Endothelial cell of umbilical vein (primary cell): ENCODE results near the gene LRIG1. TPM values are rescaled to one million over a fixed set of nuclear protein-coding genes. Genes with fewer than 3 reads are reported as not detected.

ENCODE experiments used
- BruUV-seq: library from RNA; stranded (reverse); fragments of 400-500 nt; replicated peaks from 2 replicates; lab custom pipeline; 2021; lab: Mats Ljungman, UMichigan
- CTCF ChIA-PET: fragments of 300-600, 350-600 bp; sonication (Branson Sonifier 250); formaldehyde crosslinking; loops from one replicate; lab custom pipeline; 2021; ENCODE audit warnings: antibody characterized with exemption, inconsistent platforms; lab: Charles Lee
- POLR2A ChIA-PET: fragments of 300-600, 350-600 bp; sonication (Branson Sonifier 250); formaldehyde crosslinking; loops from one replicate; lab custom pipeline; 2021; ENCODE audit warnings: antibody characterized with exemption, inconsistent platforms; lab: Charles Lee
- DNase-seq: peaks from one replicate; pipeline ENCODE4 v3.0.0-alpha.2; 2011; ENCODE audit warnings: low read depth, low spot score
- FAIRE-seq: peaks from 2 replicates; lab custom pipeline; 2011; peaks lifted over from hg19 to GRCh38; lab: Jason Lieb, UNC
- H2AFZ ChIP-seq: 2 replicates; pipeline ENCODE4 v1.6.0; 2012; ENCODE audit warnings: low read depth, low read length, control low read depth, inconsistent platforms
- H3K27ac ChIP-seq: 2 replicates; pipeline ENCODE4 v1.5.1; 2011; ENCODE audit warnings: low read depth, mild to moderate bottlenecking, control low read depth, low read length, moderate library complexity; ENCODE audit not compliant: insufficient read depth
- H3K27me3 ChIP-seq, 2 experiments: 2 replicates each; pipeline versions ENCODE4 v1.6.0 to v1.6.1; 2011; ENCODE audit warnings: low read length in 2 of 2, mixed read lengths in 1 of 2; ENCODE audit not compliant: control insufficient read depth in 2 of 2, insufficient read depth in 2 of 2
- H3K36me3 ChIP-seq, 2 experiments: 2 replicates in 1 of 2; 3 replicates in 1 of 2; pipeline ENCODE4 v1.5.1; 2011; ENCODE audit warnings: low read length in 2 of 2, mild to moderate bottlenecking in 1 of 2, moderate library complexity in 1 of 2; ENCODE audit not compliant: control insufficient read depth in 2 of 2, insufficient read depth in 2 of 2; ENCODE audit errors: extremely low read depth in 1 of 2
- H3K4me1 ChIP-seq: 3 replicates; pipeline ENCODE4 v1.5.1; 2011; ENCODE audit warnings: mild to moderate bottlenecking, low read length; ENCODE audit not compliant: control insufficient read depth, insufficient read depth; ENCODE audit errors: extremely low read depth
- H3K4me2 ChIP-seq: 2 replicates; pipeline ENCODE4 v1.6.1; 2011; ENCODE audit warnings: low read length, control low read depth, mixed read lengths; ENCODE audit not compliant: insufficient read depth
- H3K4me3 ChIP-seq, 3 experiments: fragments of 200-600 bp in 1 of 3; sonication (generic), shearing (Covaris generic) in 1 of 3; replicated peaks in 1 of 3; 2 replicates each; pipeline ENCODE4 v1.5.1; 2011 to 2016; ENCODE audit warnings: control low read depth in 3 of 3, low read length in 3 of 3, mild to moderate bottlenecking in 2 of 3, inconsistent platforms in 1 of 3, low read depth in 1 of 3, moderate library complexity in 1 of 3; ENCODE audit not compliant: insufficient read depth in 1 of 3
- H3K79me2 ChIP-seq: 2 replicates; pipeline ENCODE4 v1.6.0; 2012; ENCODE audit warnings: low read length, inconsistent platforms; ENCODE audit not compliant: control insufficient read depth, insufficient read depth
- H3K9ac ChIP-seq: replicated peaks from 2 replicates; pipeline ENCODE3; 2011; ENCODE audit warnings: low read length, control low read depth; ENCODE audit not compliant: insufficient read depth; ENCODE audit errors: extremely low read depth
- H3K9me1 ChIP-seq: replicated peaks from 3 replicates; pipeline ENCODE4 v1.6.0; 2011; ENCODE audit warnings: mild to moderate bottlenecking, low read length; ENCODE audit not compliant: control insufficient read depth, insufficient read depth; ENCODE audit errors: extremely low read depth
- H3K9me3 ChIP-seq: replicated peaks from 2 replicates; pipeline ENCODE4 v1.5.1; 2012; ENCODE audit warnings: low read length, inconsistent platforms; ENCODE audit not compliant: control insufficient read depth, insufficient read depth
- H4K20me1 ChIP-seq: replicated peaks from 2 replicates; pipeline ENCODE3; 2011; ENCODE audit warnings: mild to moderate bottlenecking, low read length; ENCODE audit not compliant: control insufficient read depth, insufficient read depth; ENCODE audit errors: extremely low read depth
- EZH2 ChIP-seq: IDR thresholded peaks from 2 replicates; pipeline ENCODE4 v1.6.1; 2012; ENCODE audit warnings: borderline replicate concordance, low read depth, mild to moderate bottlenecking, moderate library complexity, low read length, inconsistent platforms; ENCODE audit not compliant: severe bottlenecking
- FOS ChIP-seq: IDR thresholded peaks from 2 replicates; pipeline ENCODE4 v1.6.1; 2011; ENCODE audit warnings: mild to moderate bottlenecking, low read length, moderate library complexity, borderline replicate concordance; ENCODE audit not compliant: insufficient read depth
- GATA2 ChIP-seq: IDR thresholded peaks from 2 replicates; pipeline ENCODE4 v1.7.0; 2011; ENCODE audit warnings: low read depth, mild to moderate bottlenecking, moderate library complexity, mixed read lengths, low read length; ENCODE audit not compliant: insufficient read length, insufficient read depth
- JUN ChIP-seq: IDR thresholded peaks from 2 replicates; pipeline ENCODE4 v1.6.1; 2011; ENCODE audit warnings: borderline replicate concordance, low read depth; ENCODE audit not compliant: insufficient read length, insufficient read depth
- MYC ChIP-seq: IDR thresholded peaks from one replicate; pipeline ENCODE4 v1.6.1; 2011; ENCODE audit warnings: mild to moderate bottlenecking, low read depth, low read length
- POLR2A ChIP-seq: IDR thresholded peaks from 2 replicates; pipeline ENCODE4 v1.6.1; 2012; ENCODE audit warnings: low read depth, mild to moderate bottlenecking, control low read depth, low read length
- POLR2AphosphoS5 ChIP-seq: IDR thresholded peaks from 2 replicates; pipeline ENCODE4 v1.6.1; 2012; ENCODE audit warnings: low read depth, mild to moderate bottlenecking, control low read depth, low read length, moderate library complexity; ENCODE audit not compliant: insufficient read depth
- dilution Hi-C: fragments of 300-500 bp; cut with MboI; formaldehyde crosslinking; loops from one replicate; pipeline ENCODE4 v1.15.0; 2019; ENCODE audit warnings: low sequenced_read_pairs; ENCODE audit not compliant: extremely low pct_ligation_motif_present
- intact Hi-C: fragments of 100-400 bp; cut with micrococcal nuclease; formaldehyde crosslinking; loops from one replicate; pipeline ENCODE4 v1.10.0; 2022
- polyA plus RNA-seq, 4 experiments: library from polyadenylated mRNA; depleted of rRNA in 3 of 4; stranded (reverse) in 3 of 4; unstranded in 1 of 4; fragments of >200 nt; gene quantifications; 2 replicates each; pipeline versions ENCODE4 v1.2.1 to v1.2.3, GENCODE V29; 2011 to 2012; ENCODE audit warnings: missing spikeins in 1 of 4
- total RNA-seq: library from RNA; stranded (reverse); gene quantifications from 2 replicates; pipeline ENCODE4 v1.2.3, GENCODE V29; 2021
- TF ChIP-seq, protein P1 (sequence below), 2 donors: IDR thresholded peaks; 1 replicate in 1 of 2; 2 replicates in 1 of 2; pipeline ENCODE4 v1.5.1; 2011; ENCODE audit warnings: low read length in 2 of 2, mild to moderate bottlenecking in 2 of 2, moderate library complexity in 2 of 2, control low read depth in 1 of 2, inconsistent platforms in 1 of 2, low read depth in 1 of 2; ENCODE audit not compliant: insufficient read depth in 1 of 2; ENCODE audit errors: extremely low read depth in 1 of 2
- TF ChIP-seq, protein P2 (sequence below): IDR thresholded peaks from 2 replicates; pipeline ENCODE4 v1.6.1; 2011; ENCODE audit not compliant: insufficient read depth, insufficient read length

The LRIG1 gene
- total and polyA plus RNA-seq, 2 donors (not counting 3 experiments of a cell fraction or from before 2014, with no cell fraction given): 50.3 to 52.2 TPM

DNA sequence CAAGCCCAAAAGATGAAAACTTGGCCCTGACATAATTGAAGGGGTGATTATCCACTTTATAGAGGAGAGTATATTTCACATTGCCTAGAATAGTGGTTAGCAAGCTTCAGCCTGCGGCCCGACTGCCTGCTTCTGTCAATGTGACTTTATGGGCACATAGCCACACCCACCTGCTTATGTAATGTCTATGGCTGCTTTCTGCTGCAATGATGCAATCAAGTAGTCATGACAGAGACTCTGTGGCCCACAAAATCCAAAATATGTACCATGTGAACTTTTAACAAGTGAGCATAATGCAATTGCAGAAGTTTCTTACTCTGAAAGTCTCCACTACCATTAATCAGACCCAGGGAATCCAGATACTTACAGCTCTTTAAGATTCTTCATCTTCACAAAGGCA is 103.1 kb downstream of the LRIG1 start:
- H3K36me3 ChIP-seq: peaks cover 9 to 32% of the 10 kb centered on the region in 2 experiments
- no TSS peak for BruUV-seq
- dilution Hi-C loops: loop anchor here (25.0 kb wide), 1 partner anchor 415 kb away; no protein-coding TSS in a partner anchor
- no peak for TF ChIP-seq POLR2AphosphoS5
- TF ChIP-seq, protein P1, sequence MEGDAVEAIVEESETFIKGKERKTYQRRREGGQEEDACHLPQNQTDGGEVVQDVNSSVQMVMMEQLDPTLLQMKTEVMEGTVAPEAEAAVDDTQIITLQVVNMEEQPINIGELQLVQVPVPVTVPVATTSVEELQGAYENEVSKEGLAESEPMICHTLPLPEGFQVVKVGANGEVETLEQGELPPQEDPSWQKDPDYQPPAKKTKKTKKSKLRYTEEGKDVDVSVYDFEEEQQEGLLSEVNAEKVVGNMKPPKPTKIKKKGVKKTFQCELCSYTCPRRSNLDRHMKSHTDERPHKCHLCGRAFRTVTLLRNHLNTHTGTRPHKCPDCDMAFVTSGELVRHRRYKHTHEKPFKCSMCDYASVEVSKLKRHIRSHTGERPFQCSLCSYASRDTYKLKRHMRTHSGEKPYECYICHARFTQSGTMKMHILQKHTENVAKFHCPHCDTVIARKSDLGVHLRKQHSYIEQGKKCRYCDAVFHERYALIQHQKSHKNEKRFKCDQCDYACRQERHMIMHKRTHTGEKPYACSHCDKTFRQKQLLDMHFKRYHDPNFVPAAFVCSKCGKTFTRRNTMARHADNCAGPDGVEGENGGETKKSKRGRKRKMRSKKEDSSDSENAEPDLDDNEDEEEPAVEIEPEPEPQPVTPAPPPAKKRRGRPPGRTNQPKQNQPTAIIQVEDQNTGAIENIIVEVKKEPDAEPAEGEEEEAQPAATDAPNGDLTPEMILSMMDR (IDR thresholded peaks at IDR 0.05; ENCODE audit: extremely low read depth in 1 of 2, insufficient read depth in 1 of 2, low read depth in 1 of 2, low read length in 2 of 2): no peak
- no peak for TF ChIP-seq MYC
- TF ChIP-seq GATA2: no peak
- TF ChIP-seq POLR2A: no peak
- no peak for TF ChIP-seq FOS
- TF ChIP-seq JUN: no peak
- TF ChIP-seq EZH2: no peak
- TF ChIP-seq, protein P2, sequence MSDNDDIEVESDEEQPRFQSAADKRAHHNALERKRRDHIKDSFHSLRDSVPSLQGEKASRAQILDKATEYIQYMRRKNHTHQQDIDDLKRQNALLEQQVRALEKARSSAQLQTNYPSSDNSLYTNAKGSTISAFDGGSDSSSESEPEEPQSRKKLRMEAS: no peak
- H3K9me1 ChIP-seq: no peaks in the 10 kb centered on the region
- H3K9me3 ChIP-seq: no peaks in the 10 kb centered on the region
- H2AFZ ChIP-seq: no peak overlapping the region
- CTCF ChIA-PET: interaction anchor here (0.6 to 1.4 kb wide), 3 partner anchors 20 to 721 kb away, joined by 3 to 5 read pairs (median 3); no protein-coding TSS in a partner anchor
- no peaks in the 10 kb centered on the region for H4K20me1 ChIP-seq
- no peak overlapping the region for H3K9ac ChIP-seq
- H3K27me3 ChIP-seq: no peaks in the 10 kb centered on the region
- H3K4me3 ChIP-seq: no peak overlapping the region
- peaks cover 37% of the 10 kb centered on the region for H3K4me1 ChIP-seq
- DNase-seq (no peak), FAIRE-seq (no peak)
- H3K79me2 ChIP-seq: no peaks in the 10 kb centered on the region
- no peak overlapping the region for H3K27ac ChIP-seq
- intact Hi-C loops: no loop called here
- no peak overlapping the region for H3K4me2 ChIP-seq
- POLR2A ChIA-PET: interaction anchor here (0.5 kb wide), 1 partner anchor 87 kb away, joined by 3 read pairs; no protein-coding TSS in a partner anchor
